ENCODE results near the gene BOLL.

DNA sequence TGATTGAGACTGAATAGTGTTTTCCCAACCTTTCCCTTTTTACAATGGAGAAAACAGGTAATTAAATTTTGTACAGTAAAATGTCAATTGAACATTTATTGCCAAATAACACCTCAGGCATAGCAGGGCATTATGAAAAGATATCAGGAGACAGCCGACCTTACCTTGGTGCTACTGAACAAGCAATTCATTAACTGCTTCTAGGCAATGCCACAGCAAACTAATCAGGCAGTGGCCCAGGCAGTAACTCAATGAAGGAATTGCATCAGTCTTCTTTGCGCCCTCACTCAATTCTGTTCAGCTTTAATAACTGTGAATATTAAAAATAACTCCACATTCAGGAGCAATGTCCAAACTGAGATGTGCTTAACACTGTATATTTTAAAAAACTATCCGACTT lies 25.4 kb upstream of the BOLL start:
- TF ChIP-seq, protein P1, sequence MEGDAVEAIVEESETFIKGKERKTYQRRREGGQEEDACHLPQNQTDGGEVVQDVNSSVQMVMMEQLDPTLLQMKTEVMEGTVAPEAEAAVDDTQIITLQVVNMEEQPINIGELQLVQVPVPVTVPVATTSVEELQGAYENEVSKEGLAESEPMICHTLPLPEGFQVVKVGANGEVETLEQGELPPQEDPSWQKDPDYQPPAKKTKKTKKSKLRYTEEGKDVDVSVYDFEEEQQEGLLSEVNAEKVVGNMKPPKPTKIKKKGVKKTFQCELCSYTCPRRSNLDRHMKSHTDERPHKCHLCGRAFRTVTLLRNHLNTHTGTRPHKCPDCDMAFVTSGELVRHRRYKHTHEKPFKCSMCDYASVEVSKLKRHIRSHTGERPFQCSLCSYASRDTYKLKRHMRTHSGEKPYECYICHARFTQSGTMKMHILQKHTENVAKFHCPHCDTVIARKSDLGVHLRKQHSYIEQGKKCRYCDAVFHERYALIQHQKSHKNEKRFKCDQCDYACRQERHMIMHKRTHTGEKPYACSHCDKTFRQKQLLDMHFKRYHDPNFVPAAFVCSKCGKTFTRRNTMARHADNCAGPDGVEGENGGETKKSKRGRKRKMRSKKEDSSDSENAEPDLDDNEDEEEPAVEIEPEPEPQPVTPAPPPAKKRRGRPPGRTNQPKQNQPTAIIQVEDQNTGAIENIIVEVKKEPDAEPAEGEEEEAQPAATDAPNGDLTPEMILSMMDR (IDR thresholded peaks at IDR 0.05): no peak
- no peak for TF ChIP-seq POLR2A (IDR thresholded peaks at IDR 0.05)
